Measurements from ENCODE around the gene GPR171. TPM values are rescaled to one million over a fixed set of nuclear protein-coding genes. Genes with fewer than 3 reads are reported as not detected.
A peak's percentile ranks its signal among the peaks of the same experiment; 100 is the strongest.

Gene GPR171
- total RNA-seq, 1 experiment from 2014 or later: not detected

- Histone ChIP-seq H4K20me1 (ENCODE audit: low read length) (no peaks in the 10 kb centered on the region), H3K36me3 (ENCODE audit: low read depth, low read length) (no peaks in the 10 kb centered on the region), H3K27ac (ENCODE audit: low read length) (no peak overlapping the region), H3K9ac (ENCODE audit: low read length) (no peak overlapping the region), H3K79me2 (ENCODE audit: low read length) (no peaks in the 10 kb centered on the region), H3K9me3 (ENCODE audit: low read length) (no peaks in the 10 kb centered on the region), H3K4me1 (ENCODE audit: insufficient read depth, low read length) (peaks cover 12% of the 10 kb centered on the region), H3K9me2 (replicated peaks; ENCODE audit: low read length) (no peaks in the 10 kb centered on the region), H3F3A (ENCODE audit: low read length, unreplicated experiment) (no peaks in the 10 kb centered on the region), H3K4me3 (ENCODE audit: low read length) (no peak overlapping the region), H3K4me2 (ENCODE audit: low read length) (no peak overlapping the region), H2AFZ (ENCODE audit: low read length) (no peak overlapping the region), H3K27me3 (ENCODE audit: low read length) (no peaks in the 10 kb centered on the region)
- ChIA-PET POLR2A (ENCODE audit: unreplicated experiment) (no interaction called here), CTCF (no interaction called here)
- ATAC-seq: no peak
- intact Hi-C loops (cut with micrococcal nuclease): no loop called here
- no peak for DNase-seq
- TF ChIP-seq CTCF (conservative IDR thresholded peaks at IDR 0.05; ENCODE audit: low read depth, low read length): no peak
- TF ChIP-seq EZH2phosphoT487 (IDR thresholded peaks at IDR 0.05; ENCODE audit: borderline replicate concordance, low read length): no peak
- BruUV-seq (replicated peaks): no TSS peak
Measured at GRCh38 chr3:151216641-151217607, 13.9 kb upstream of the GPR171 start.

GRCh38 chr3:151214459-151214858 lies 11.4 kb upstream of the GPR171 start:
- no peak for ATAC-seq
- ChIA-PET POLR2A (ENCODE audit: unreplicated experiment) (no interaction called here), CTCF (no interaction called here)
- no peak overlapping the region for H2AFZ ChIP-seq (ENCODE audit: low read length)
- H3K4me1 ChIP-seq (ENCODE audit: insufficient read depth, low read length): peaks cover 10% of the 10 kb centered on the region
- H3K27me3 ChIP-seq (ENCODE audit: low read length): no peaks in the 10 kb centered on the region
- H3K9me3 ChIP-seq (ENCODE audit: low read length): no peaks in the 10 kb centered on the region
- TF ChIP-seq CTCF (conservative IDR thresholded peaks at IDR 0.05; ENCODE audit: low read depth, low read length): peak; percentile 39
- TF ChIP-seq EZH2phosphoT487 (IDR thresholded peaks at IDR 0.05; ENCODE audit: borderline replicate concordance, low read length): no peak
- no peaks in the 10 kb centered on the region for H3K79me2 ChIP-seq (ENCODE audit: low read length)
- DNase-seq: no peak
- no peak overlapping the region for H3K4me3 ChIP-seq (ENCODE audit: low read length)
- no peak overlapping the region for H3K9ac ChIP-seq (ENCODE audit: low read length)
- no peaks in the 10 kb centered on the region for H3K9me2 ChIP-seq (replicated peaks; ENCODE audit: low read length)
- H3K27ac ChIP-seq (ENCODE audit: low read length): no peak overlapping the region
- no peaks in the 10 kb centered on the region for H3F3A ChIP-seq (ENCODE audit: low read length, unreplicated experiment)
- H4K20me1 ChIP-seq (ENCODE audit: low read length): no peaks in the 10 kb centered on the region
- intact Hi-C loops (cut with micrococcal nuclease): no loop called here
- H3K36me3 ChIP-seq (ENCODE audit: low read depth, low read length): no peaks in the 10 kb centered on the region
- BruUV-seq (replicated peaks): no TSS peak
- H3K4me2 ChIP-seq (ENCODE audit: low read length): no peak overlapping the region

GRCh38 chr3:151213881-151214280 lies 10.9 kb upstream of the GPR171 start:
- no peaks in the 10 kb centered on the region for H3K27me3 ChIP-seq (ENCODE audit: low read length)
- no peak overlapping the region for H3K27ac ChIP-seq (ENCODE audit: low read length)
- BruUV-seq (replicated peaks): no TSS peak
- DNase-seq (no peak), ATAC-seq (no peak)
- H4K20me1 ChIP-seq (ENCODE audit: low read length): no peaks in the 10 kb centered on the region
- no peaks in the 10 kb centered on the region for H3K9me3 ChIP-seq (ENCODE audit: low read length)
- no peaks in the 10 kb centered on the region for H3F3A ChIP-seq (ENCODE audit: low read length, unreplicated experiment)
- peaks cover 5% of the 10 kb centered on the region for H3K4me1 ChIP-seq (ENCODE audit: insufficient read depth, low read length)
- no peak overlapping the region for H3K9ac ChIP-seq (ENCODE audit: low read length)
- H3K79me2 ChIP-seq (ENCODE audit: low read length): no peaks in the 10 kb centered on the region
- TF ChIP-seq EZH2phosphoT487 (IDR thresholded peaks at IDR 0.05; ENCODE audit: borderline replicate concordance, low read length) (no peak), EZH2 (IDR thresholded peaks at IDR 0.05; ENCODE audit: low read length, unreplicated experiment) (no peak)
- POLR2A ChIA-PET (ENCODE audit: unreplicated experiment): no interaction called here
- CTCF ChIA-PET: no interaction called here
- intact Hi-C loops (cut with micrococcal nuclease): no loop called here
- no peak overlapping the region for H3K4me2 ChIP-seq (ENCODE audit: low read length)
- H3K4me3 ChIP-seq (ENCODE audit: low read length): no peak overlapping the region
- H3K36me3 ChIP-seq (ENCODE audit: low read depth, low read length): no peaks in the 10 kb centered on the region
- H3K9me2 ChIP-seq (replicated peaks; ENCODE audit: low read length): no peaks in the 10 kb centered on the region
- no peak overlapping the region for H2AFZ ChIP-seq (ENCODE audit: low read length)
